Germinal center (tissue), 1 donor: ENCODE results near the gene C9orf72.
A peak's percentile ranks its signal among the peaks of the same experiment; 100 is the strongest.
"Not testable (repeated sequence)": the region's sequence is repeated elsewhere in the genome, so short reads cannot be mapped to it uniquely, and the experiment has no call there.

Experiments
- DNase-seq: peaks from one replicate; pipeline ENCODE4 v3.0.0; 2012; ENCODE audit warnings: mixed read lengths, low spot score

The C9orf72 gene, protein sequence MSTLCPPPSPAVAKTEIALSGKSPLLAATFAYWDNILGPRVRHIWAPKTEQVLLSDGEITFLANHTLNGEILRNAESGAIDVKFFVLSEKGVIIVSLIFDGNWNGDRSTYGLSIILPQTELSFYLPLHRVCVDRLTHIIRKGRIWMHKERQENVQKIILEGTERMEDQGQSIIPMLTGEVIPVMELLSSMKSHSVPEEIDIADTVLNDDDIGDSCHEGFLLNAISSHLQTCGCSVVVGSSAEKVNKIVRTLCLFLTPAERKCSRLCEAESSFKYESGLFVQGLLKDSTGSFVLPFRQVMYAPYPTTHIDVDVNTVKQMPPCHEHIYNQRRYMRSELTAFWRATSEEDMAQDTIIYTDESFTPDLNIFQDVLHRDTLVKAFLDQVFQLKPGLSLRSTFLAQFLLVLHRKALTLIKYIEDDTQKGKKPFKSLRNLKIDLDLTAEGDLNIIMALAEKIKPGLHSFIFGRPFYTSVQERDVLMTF

DNA sequence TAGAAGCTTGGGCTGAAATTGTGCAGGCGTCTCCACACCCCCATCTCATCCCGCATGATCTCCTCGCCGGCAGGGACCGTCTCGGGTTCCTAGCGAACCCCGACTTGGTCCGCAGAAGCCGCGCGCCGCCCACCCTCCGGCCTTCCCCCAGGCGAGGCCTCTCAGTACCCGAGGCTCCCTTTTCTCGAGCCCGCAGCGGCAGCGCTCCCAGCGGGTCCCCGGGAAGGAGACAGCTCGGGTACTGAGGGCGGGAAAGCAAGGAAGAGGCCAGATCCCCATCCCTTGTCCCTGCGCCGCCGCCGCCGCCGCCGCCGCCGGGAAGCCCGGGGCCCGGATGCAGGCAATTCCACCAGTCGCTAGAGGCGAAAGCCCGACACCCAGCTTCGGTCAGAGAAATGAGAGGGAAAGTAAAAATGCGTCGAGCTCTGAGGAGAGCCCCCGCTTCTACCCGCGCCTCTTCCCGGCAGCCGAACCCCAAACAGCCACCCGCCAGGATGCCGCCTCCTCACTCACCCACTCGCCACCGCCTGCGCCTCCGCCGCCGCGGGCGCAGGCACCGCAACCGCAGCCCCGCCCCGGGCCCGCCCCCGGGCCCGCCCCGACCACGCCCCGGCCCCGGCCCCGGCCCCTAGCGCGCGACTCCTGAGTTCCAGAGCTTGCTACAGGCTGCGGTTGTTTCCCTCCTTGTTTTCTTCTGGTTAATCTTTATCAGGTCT lies at the start of gene C9orf72:
TSS of gene C9orf72 (minus strand) at position 564 of the 716 bp plus-strand sequence. CDS start 6,361 bp downstream, outside the sequence.
- peak; percentile 90 for DNase-seq

DNA sequence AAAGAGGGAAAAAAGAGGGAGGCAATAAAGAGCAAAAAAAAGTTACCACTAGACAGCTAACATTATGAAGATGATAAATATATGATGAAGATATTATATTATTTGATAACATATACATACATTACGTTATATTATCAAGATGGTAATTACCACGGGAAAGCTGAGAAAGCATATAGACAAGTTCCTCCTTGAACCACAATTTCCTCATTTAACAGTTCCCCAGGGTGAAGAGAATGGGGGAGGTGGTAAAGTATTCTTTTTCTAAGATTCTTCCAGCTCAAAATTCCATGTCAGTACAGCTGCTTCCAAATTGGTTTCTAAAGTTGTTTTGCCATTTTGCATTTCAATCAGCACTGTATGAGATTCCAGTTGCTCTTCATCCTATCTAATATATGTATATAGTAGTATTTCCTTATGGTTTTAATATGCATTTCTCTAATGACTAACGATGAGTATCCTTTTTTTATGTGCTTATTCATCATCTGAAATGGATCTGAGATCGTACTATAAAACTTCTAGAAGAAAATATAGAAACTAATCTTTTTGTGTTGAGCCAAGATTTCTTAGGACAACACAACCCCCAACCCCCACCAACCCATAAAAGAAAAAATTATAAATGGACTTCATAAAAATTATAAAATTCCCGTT lies 49.5 kb upstream of the C9orf72 start:
- DNase-seq: no peak

DNA sequence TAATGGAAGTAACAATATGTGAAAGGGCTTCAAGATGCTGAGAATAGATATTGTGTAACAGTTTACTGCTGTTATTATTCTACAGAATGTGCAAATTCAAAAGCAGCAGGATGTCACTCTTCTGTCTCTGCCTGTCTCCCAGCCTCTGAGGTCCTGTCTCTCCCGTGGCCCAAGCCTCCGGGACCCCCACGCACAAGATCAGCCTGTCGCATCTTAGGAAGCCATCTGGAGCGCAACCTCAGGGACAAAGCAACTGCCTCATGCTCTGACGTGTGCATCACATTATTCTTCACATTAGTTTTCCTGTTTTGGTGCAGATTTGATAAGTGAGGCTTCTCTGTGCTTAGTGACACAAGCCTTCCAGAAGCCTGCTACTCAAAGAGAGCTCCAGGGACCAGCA lies 46.5 kb upstream of the C9orf72 start:
- no peak for DNase-seq

DNA sequence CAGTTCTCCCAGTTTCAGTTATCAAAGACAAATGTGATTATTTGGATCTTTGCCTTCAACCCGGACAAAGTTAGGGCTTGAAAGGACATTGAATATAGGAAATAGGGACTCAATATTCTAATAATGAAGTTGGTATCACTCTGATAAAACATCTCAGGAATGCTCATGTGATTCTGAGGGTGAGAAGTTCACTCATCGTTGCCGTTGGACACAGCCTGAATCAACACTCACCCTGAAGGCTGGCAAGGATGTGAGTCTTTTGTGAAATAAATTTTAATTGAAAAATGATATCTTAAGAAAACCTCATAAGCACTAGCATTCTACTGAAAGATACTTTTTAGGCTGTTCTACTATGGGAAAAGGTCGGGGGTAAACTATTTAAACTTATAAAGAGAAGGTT lies 44.8 kb upstream of the C9orf72 start:
- DNase-seq: no peak

DNA sequence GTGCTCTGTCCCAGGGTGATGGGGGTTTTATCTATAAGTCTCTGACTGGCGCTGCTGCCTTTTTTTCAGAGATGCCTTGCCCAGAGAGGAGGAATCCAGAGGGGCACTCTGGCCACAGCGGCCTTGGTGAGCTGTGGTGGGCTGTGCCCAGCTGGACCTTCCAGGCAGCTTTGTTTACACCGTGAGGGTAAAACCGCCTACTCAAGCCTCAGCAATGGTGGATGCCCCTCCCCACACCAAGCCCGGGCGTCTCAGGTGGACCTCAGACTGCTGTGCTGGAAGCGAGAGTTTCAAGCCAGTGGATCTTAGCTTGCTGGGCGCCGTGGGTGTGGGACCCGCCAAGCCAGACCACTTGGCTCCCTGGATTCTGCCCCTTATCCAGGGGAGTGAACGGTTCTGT lies 41.3 kb upstream of the C9orf72 start:
- DNase-seq: no peak

DNA sequence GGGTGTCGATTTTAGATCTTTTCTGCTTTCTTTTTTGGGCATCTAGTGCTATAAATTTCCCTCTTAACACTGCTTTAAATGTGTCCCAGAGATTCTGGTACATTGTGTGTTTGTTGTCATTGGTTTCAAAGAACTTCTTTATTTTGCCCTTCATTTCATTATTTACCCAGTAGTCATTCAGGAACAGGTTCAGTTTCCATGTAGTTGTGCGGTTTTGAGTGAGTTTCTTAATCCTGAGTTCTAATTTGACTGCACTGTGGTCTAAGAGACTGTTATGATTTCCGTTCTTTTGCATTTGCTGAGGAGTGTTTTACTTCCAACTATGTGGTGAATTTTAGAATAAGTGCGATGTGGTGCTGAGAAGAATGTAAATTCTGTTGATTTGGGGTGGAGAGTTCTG lies 38.8 kb upstream of the C9orf72 start:
- DNase-seq: not testable (repeated sequence)

DNA sequence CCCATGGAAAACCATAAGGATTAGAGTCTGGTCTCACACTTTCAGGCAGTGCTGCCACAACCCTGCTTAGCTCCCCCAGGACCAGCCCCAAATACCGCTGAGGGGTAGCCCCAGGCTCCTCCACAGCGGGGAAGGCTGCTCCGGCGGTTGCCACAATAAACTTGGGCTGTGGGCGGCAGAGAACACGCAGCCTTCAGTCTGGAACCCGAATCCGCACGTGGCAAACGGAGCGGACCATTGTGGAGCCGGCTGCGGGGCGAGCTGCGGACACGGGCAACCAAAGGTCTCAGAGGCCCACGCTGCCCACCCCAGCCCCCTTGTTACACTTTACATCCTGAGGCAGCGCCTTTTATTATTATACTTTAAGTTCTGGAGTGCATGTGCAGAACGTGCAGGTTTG lies 37.3 kb upstream of the C9orf72 start:
- DNase-seq: no peak

DNA sequence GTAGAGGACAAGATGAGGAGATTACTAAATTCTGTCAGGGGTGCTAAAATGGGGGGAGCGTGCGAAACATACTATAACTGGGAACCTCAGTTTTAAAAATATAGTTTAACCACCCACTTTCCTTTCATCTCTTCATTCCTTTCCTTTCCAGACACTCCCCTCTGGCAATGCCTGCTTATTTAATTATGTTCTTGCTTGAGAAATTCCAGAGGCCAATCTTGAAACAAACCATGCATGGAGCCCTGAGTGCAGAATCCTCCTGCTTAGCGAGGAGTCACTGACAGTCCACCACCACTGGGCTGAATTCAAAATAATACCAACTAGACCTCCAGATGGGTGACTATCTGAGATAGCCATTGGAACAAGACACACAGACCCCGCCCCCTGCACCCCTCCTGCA lies 29.7 kb upstream of the C9orf72 start:
- DNase-seq: no peak

DNA sequence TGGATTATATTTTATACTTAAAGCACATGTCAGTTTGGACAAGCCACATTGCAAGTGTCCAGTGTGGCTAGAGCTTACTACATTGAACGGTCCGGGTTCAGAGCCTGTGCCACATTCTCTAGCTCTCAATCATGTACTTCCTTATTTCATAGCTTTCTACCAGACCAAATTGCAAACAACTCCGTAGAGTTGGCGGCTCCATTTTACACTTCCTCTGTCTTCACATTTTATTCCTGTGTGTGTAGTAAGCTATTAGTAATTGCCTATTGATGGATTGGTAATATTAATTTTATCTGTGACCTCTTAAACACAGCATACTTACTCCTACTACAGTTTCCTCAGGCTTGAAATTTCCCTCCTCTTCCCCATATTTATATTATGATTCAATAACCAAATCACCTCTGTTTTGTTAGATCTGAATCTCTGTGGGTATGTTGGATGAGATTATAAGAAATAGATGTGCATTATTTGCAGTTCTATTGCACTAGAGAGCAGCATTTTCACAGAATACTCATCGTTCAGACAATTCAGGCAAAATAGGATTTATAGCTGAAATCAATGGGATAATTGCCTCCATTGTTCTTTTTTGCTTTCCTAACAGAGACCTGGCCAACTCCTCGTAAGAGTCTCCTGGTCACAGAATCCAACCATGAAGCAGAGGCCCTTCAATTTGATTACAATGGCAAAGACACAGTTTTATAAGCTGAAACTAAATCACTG lies 29.0 kb upstream of the C9orf72 start:
- DNase-seq: no peak

DNA sequence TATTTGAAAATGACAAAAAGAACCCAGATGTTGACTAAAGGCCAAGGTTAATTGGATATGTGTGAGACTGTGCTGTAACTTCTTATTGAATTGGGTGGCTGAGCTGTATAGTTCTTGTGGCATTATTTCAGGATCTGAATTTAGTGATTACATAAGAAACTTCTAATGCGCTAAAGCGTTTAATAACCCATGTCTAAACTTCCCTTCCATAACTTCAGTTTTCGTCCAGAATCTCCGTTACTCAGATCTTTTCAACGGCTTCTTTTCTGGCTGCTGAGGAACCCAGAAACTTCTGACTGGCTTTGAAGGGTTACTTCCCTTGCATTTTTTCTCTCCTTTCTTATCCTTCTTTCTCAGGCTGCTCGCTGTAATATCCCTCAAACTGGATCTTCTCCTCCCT lies 28.1 kb upstream of the C9orf72 start:
- no peak for DNase-seq

DNA sequence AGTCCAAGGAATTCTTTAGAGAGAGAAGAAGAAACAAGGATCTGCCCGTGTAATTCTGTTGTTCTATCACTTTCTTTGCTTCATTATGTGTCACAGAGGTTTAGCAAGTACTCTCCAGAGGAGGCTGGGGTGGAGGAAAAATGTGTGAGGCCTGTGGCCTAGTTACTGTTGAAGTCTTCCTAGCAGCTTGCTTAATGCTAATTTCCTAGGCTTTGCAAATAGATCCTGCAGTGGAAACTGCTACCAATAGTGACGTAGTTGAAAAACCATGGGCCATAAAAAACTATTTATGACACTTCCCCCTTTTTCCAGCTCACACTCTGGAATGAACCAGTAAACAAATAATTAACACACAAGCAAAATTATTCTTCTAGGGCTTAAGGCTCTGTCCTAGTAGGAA lies 27.0 kb upstream of the C9orf72 start:
- no peak for DNase-seq

DNA sequence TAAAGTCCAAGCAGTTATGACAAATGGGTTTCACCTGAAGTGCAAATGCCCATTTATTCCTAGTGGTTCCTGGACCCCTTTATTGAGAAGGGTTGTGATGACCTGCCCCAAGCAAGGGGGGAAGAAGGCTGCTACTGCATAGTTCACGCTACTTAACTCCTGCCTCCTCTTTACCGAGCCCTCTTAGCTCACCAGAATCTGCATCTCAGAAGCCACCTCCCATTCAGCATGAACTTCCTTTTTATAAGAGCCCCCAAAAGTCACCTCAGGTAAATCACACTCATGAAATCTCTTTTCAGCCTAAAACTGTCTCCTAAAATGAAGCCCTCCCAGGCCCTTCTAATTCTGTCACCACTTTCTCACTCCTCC lies 26.6 kb upstream of the C9orf72 start:
- no peak for DNase-seq

DNA sequence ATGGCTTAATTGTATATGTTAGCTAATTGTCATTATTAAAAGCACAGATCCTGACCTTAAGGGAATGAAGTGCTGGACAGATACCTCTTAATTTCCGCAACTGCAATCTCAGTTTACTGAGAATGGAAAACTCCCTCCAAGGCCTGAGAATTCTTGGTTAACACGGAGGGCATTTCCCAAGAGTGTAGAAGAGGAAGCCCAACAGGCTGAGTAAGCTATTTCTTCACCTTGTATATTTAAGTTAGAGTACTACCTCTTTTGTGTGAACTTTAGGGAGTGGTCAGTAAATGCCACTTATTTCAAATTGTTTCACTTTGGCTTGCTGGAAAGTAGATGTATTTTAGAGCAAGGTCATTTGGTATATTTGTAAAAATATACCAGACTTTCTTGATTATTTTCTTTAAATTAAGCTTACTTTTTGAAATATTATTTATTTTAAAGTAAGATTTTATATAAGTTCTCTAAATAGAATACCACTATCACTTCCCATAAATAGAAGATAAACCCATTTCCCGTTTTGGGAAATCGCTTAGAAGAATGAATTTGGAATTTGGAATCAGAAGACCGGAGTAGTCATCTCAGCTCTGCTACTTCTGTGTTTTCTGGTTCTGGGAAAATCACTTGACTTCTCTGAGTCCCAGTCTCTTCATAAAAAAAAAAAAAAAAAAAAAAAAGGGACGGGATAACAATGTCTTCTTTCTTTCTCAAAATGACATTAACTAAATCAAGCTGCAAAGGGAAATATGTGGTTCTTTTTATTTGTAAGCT lies 26.0 kb upstream of the C9orf72 start:
- DNase-seq: no peak

DNA sequence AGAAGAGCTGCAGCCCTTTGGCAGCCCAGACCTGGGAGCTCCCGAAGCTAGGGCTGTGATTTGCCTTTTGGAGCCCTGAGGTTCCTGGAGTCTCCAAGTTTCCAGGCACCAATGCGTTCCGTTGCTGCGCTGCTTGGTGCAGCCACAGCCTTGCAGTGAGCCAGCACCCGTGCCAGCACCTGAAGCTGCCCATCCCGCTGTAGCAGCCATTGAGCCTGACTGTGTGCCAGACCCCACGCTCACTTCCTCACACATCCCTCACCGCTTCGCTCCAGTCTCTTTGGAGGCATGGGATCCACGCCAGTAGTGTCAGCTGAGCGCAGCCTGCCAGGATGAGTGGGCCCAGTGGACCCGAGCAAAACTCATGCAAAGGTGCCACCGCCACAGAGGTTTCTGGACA lies 22.5 kb upstream of the C9orf72 start:
- DNase-seq: no peak

DNA sequence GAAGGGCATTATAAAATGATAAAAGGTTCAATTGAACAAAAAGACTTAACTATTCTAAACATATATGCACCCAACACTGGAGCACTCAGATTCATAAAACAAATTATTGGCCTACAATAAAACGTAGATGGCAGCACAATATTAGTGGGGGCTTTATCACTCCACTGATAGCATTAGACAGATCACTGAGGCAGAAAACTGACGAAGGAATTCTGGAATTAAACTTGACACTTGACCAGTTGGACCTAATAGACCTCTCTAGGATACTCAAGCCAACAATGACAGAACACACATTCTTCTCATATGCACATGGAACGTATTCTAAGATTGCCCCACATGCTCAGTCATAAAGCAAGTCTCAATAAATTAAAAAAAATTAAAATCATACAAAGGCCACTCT lies 18.4 kb upstream of the C9orf72 start:
- DNase-seq: no peak

DNA sequence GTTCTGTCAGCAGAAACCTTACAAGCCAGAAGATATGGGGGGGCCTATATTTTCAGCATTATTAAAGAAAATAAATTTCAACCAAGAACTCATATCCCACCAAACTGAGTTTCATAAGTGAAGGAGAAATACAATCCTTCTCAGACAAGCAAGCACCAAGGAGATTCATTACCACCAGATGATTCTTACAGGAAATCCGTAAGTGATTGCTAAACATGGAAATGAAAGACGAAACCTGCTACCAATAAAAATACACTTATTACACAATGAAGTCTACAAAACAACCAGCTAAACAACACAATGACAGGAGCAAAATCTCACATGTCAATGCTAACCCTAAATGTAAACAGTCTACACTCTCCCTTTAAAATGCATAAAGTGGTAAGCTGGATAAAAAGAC lies 17.8 kb upstream of the C9orf72 start:
- DNase-seq: no peak

DNA sequence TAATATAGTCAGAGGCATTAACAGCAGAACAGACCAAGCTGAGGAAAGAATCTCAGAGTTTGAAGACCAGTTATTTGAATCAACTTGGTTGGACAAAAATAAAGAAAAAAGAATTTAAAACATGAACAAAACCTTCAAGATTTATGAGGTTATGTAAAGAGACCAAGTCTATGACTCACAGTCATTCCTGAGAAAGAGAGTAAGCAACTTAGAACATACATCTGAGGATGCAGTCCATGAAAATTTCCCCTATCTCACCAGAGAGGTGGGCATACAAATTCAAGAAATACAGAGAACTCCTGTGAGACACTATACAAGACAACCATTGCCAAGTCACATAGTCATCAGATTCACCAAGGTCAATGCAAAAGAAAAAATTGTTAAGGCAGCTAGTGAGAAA lies 17.4 kb upstream of the C9orf72 start:
- DNase-seq: no peak

DNA sequence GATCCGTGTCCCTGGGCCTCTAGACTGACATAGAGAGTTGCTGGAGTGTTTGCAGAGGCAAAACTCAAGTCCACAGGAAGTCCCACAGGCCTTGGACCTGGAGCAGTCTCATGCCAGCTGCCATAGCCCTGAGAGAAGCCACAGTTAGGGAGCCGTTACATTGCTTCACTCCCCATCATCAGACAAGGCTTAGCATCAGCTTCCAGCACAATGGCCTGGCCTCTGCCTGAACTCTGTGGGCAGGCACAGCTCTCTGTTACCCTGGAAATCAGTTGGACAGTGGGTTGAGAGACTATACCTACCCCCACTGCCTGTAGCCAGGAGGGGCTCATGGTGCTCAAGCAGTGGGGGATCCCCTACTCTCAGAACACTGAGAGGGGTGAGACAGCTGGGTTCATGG lies 16.2 kb upstream of the C9orf72 start:
- no peak for DNase-seq

DNA sequence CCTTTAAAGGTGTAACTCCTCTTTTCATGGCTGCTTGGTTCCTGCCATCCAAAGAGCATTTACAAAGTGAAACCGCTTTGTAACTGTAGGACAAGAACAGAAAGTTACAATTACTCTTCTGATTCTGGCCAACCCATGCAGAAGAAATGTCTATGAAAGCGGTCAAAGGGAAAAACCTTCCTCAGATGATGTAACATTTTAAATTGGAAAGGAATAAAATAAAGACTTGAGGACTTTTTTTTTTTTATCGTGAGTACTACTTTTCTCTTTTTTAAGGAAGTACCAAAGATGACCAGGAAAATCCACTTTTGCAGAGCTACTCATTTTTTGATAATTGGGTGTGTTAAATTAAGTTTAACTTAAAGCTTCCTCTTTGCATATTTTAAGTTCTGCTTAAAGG lies 13.0 kb upstream of the C9orf72 start:
- DNase-seq: no peak

DNA sequence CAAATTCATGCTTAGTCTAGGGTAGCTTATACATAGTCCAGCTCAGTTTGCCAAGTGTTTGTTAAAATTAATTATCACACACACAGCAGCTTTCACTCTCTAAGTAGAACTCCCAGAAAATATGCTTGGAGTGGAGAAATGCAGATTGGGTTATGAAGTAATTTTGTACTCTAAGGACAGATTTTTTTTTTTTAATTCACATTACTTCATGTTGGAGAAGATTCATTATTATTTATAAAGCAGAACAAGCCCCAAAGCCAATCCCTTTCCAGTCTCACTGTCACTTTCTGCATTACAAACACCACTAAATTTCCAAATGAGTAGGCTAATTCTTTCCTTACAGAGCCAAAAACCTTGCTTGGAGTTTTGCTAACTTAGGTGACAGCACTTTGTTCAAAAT lies 11.7 kb upstream of the C9orf72 start:
- DNase-seq: no peak

DNA sequence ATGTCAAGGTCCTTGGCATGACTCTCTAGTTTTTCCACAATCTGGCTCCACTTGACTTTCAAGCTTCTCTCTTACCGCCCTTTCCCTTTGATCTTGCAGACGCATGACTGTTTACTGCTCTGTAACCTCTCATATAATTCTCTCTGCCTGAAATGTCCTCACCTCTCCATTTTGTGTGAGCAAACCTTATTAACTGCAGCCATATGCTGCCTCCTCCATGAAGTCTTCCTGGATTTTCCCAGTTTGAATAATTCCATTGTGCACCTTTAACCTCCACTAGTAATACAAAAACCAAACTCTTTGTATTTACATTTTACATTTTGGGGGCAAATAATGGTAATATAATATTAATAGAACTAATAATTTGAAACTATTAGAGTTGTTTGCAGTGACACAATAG lies 9.5 kb upstream of the C9orf72 start:
- DNase-seq: no peak

DNA sequence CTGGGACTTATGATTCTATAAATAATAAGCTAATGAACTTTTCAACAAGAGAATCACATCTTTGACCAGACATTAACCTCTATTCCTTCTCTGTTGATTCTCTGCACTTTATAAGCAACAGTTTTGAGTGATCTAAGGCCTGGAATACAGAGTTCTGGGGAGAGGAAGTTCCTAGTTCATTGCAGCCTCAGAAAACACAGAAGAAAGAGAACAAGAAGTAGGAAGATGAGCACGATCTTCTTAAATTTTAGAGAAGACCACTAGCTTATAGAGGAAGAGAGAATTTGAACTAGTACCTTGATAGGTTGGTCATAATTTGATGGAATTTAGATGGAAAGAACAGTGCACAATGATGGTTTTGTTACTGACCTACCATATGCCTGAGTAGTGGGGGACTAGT lies 8.5 kb upstream of the C9orf72 start:
- no peak for DNase-seq
